Activated T-helper 1 cell treated with anti-CD3 and anti-CD28 coated beads, Interleukin-12 subunit alpha, Interleukin-12 subunit beta, Interleukin-2, Interleukin-4 antibody, amounts not matched to agents 30 ng/mL and 10 ng/mL and 1 ng/mL, durations not matched to agents 14 hours and 24 hours and 36 hours (primary cell): ENCODE data around the gene ADD1. TPM values are rescaled to one million over a fixed set of nuclear protein-coding genes. Genes with fewer than 3 reads are reported as not detected.

Source experiments
- DNase-seq: peaks from one replicate; pipeline ENCODE4 v3.0.0; 2021; ENCODE audit warnings: low spot score
- H3K27ac Mint-ChIP-seq: one replicate; pipeline ENCODE4 v1.8.0; 2021; ENCODE audit warnings: mild to moderate bottlenecking, mixed read lengths
- H3K27me3 Mint-ChIP-seq: one replicate; pipeline ENCODE4 v1.8.0; 2022; ENCODE audit warnings: mild to moderate bottlenecking, moderate library complexity, mixed read lengths; ENCODE audit not compliant: insufficient read depth
- H3K36me3 Mint-ChIP-seq: one replicate; pipeline ENCODE4 v1.8.0; 2021; ENCODE audit warnings: low read depth, mixed read lengths
- H3K4me1 Mint-ChIP-seq: one replicate; pipeline ENCODE4 v1.8.0; 2021; ENCODE audit warnings: low read depth, mixed read lengths
- H3K4me3 Mint-ChIP-seq: one replicate; pipeline ENCODE4 v1.8.0; 2021; ENCODE audit warnings: mild to moderate bottlenecking, moderate library complexity, mixed read lengths
- H3K9me3 Mint-ChIP-seq: one replicate; pipeline ENCODE4 v1.8.0; 2021; ENCODE audit warnings: mixed read lengths
- intact Hi-C: fragments of 100-400 bp; cut with micrococcal nuclease; formaldehyde crosslinking; loops from one replicate; pipeline ENCODE4 v1.15.1; 2024
- total RNA-seq: library from RNA; stranded (reverse); gene quantifications from 2 replicates; pipeline ENCODE4 v1.2.3, GENCODE V29; 2022

Gene ADD1
- total RNA-seq, 1 donor from 2014 or later = 200 TPM

DNA sequence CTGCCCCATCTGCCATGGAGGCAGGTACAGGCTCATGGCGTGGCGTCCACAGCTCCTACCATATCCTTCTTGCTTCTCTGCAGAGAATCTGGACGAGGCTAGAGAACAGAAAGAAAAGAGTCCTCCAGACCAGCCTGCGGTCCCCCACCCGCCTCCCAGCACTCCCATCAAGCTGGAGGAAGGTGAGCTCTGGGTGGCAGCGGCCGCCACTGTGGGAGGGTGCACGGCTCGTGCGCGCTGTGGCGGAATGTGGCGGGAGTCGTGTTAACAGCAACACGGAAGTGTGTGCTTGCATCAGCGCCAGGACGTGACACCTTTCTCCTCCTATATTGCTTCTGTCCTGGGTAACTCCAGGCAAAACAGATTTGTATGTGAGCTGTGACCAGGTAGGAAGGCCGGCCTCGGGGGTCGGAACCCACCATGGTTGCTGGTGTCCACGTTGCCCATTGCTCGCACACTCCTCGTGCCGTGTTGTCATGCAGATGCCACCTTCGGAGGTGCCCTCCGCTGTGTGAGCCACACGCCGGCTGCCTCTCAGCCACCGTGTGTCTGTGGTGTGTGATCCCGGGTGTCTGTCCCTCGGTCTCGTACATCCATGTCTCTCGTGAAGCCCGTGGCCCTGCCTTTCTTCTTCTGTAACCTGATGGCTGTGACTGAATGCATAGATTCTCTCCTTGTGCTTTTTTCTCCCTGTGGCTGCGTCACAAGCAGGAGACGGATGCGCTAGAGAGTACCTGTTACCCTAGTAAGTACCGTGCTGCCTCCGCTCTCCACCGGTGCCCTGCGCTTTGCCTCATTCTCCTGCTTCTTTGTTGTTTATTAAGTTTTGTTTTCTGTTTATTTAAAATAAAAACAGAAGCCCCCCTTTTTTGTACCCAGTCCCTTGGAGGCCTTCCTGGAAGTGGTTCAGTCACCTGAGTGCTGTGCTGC, 82.6 kb downstream of the ADD1 start:
- peaks cover 24% of the 10 kb centered on the region for H3K4me1 Mint-ChIP-seq
- H3K9me3 Mint-ChIP-seq = no peaks in the 10 kb centered on the region
- H3K4me3 Mint-ChIP-seq = no peak overlapping the region
- no peak for DNase-seq
- no peak overlapping the region for H3K27ac Mint-ChIP-seq
- H3K36me3 Mint-ChIP-seq = peaks cover 32% of the 10 kb centered on the region
- H3K27me3 Mint-ChIP-seq = no peaks in the 10 kb centered on the region
- intact Hi-C loops = no loop called here

GRCh38 chr4:2927016-2927695, 83.5 kb downstream of the ADD1 start:
- H3K27ac Mint-ChIP-seq = no peak overlapping the region
- H3K4me1 Mint-ChIP-seq = peaks cover 23% of the 10 kb centered on the region
- no peaks in the 10 kb centered on the region for H3K9me3 Mint-ChIP-seq
- peaks cover 31% of the 10 kb centered on the region for H3K36me3 Mint-ChIP-seq
- intact Hi-C loops = no loop called here
- H3K4me3 Mint-ChIP-seq = no peak overlapping the region
- H3K27me3 Mint-ChIP-seq = no peaks in the 10 kb centered on the region
- no peak for DNase-seq

- intact Hi-C loops = no loop called here
- Mint-ChIP-seq H3K36me3 (peaks cover 29% of the 10 kb centered on the region), H3K4me1 (peaks cover 21% of the 10 kb centered on the region), H3K27me3 (no peaks in the 10 kb centered on the region), H3K4me3 (no peak overlapping the region), H3K9me3 (no peaks in the 10 kb centered on the region), H3K27ac (peak overlapping the region; percentile 2)
- no peak for DNase-seq
These were observed 84.0 kb downstream of the ADD1 start for GRCh38 chr4:2927696-2928075.

GRCh38 chr4:2928242-2929176, 84.9 kb downstream of the ADD1 start:
- Mint-ChIP-seq H3K27me3 (no peaks in the 10 kb centered on the region), H3K4me3 (no peak overlapping the region), H3K27ac (peak overlapping the region; percentile 71), H3K4me1 (peaks cover 21% of the 10 kb centered on the region), H3K36me3 (peaks cover 31% of the 10 kb centered on the region), H3K9me3 (no peaks in the 10 kb centered on the region)
- DNase-seq = no peak
- intact Hi-C loops = no loop called here

DNA sequence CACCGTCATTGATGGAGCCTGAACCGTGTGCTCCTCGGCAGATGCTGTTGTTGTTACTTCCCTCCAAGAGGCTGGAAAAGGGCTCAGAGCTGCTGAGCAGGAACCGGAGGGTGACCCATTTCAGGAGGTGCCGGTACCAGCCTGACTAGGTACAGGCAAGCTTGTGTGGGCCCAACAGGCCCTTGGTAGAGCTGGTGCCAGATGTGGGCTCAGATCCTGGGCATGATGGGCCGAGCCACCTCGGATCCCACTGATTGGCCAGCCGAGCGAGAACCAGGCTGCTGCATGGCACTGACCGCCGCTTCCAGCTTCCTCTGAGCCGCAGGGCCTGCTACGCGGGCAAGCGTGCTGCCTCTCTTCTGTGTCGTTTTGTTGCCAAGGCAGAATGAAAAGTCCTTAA, 85.8 kb downstream of the ADD1 start:
- H3K4me1 Mint-ChIP-seq = peaks cover 18% of the 10 kb centered on the region
- no peaks in the 10 kb centered on the region for H3K9me3 Mint-ChIP-seq
- peaks cover 30% of the 10 kb centered on the region for H3K36me3 Mint-ChIP-seq
- no peak for DNase-seq
- intact Hi-C loops = no loop called here
- H3K4me3 Mint-ChIP-seq = no peak overlapping the region
- no peaks in the 10 kb centered on the region for H3K27me3 Mint-ChIP-seq
- no peak overlapping the region for H3K27ac Mint-ChIP-seq

GRCh38 chr4:2930135-2930757, 86.6 kb downstream of the ADD1 start:
- Mint-ChIP-seq H3K9me3 (no peaks in the 10 kb centered on the region), H3K4me3 (peak overlapping the region; percentile 19), H3K27me3 (no peaks in the 10 kb centered on the region), H3K4me1 (peaks cover 18% of the 10 kb centered on the region), H3K27ac (peak overlapping the region; percentile 40), H3K36me3 (peaks cover 24% of the 10 kb centered on the region)
- intact Hi-C loops = loop anchor here (10.0 kb wide), 2 partner anchors 515 to 665 kb away; partner anchors contain the start of genes CFAP99, MXD4 and ZFYVE28
- no peak for DNase-seq

GRCh38 chr4:2930758-2931511, 87.3 kb downstream of the ADD1 start:
- H3K36me3 Mint-ChIP-seq = peaks cover 24% of the 10 kb centered on the region

DNA sequence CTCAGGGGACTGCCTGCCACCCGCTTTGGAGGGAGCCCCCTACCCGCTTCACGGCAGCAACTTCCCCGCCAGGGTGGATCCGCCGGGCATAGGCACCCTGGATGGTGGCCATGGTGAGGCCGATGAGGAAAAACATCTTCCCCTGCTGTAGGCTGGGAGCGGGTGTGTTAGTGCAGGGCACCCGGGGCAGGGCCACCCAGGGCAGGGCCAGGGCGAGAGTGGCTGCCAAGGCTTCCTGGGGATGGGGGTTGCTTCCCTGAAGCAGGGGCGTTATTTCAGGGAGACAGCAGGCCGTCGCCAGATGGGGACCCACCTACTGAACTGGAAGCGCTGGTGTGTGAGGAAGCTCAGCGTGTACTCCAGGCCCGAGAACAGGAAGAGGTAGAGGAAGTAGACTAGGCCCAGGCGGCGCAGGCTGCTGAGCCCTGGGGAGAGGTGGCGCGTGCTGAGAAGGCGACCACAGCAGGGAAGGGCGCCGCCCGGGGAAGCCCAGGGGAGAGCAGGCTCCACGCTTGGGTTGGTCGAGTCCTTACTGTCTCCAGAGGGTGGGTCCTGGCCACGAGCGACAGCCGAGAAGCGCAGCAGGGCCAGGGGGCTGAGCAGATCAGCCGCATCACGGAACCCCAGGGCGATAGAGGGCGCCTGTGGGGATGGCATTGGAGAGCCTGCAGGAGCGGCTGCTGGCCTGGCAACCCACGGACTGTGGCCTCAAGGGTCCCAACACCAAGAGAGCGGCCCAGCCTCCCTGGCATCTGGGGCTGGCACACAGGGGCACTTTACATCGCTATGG, 88.1 kb downstream of the ADD1 start:
- no peaks in the 10 kb centered on the region for H3K27me3 Mint-ChIP-seq
- intact Hi-C loops = loop anchor here (1.0 to 10.0 kb wide), 3 partner anchors 175 to 667 kb away; partner anchors contain the start of genes CFAP99, MXD4, TNIP2 and ZFYVE28
- peaks cover 25% of the 10 kb centered on the region for H3K36me3 Mint-ChIP-seq
- DNase-seq = no peak
- H3K4me1 Mint-ChIP-seq = peaks cover 32% of the 10 kb centered on the region
- H3K9me3 Mint-ChIP-seq = no peaks in the 10 kb centered on the region
- peak overlapping the region; percentile 86 for H3K27ac Mint-ChIP-seq
- peak overlapping the region; percentile 97 for H3K4me3 Mint-ChIP-seq

More at GRCh38 chr4:2930758-2931511, 87.3 kb downstream of the ADD1 start:
- Mint-ChIP-seq H3K9me3 (no peaks in the 10 kb centered on the region), H3K27ac (no peak overlapping the region), H3K4me3 (peak overlapping the region; percentile 97), H3K27me3 (no peaks in the 10 kb centered on the region), H3K4me1 (peaks cover 24% of the 10 kb centered on the region)
- DNase-seq = no peak
- intact Hi-C loops = loop anchor here (1.0 to 10.0 kb wide), 3 partner anchors 175 to 666 kb away; partner anchors contain the start of genes CFAP99, MXD4, TNIP2 and ZFYVE28

GRCh38 chr4:2932321-2932950, 88.8 kb downstream of the ADD1 start:
- H3K27ac Mint-ChIP-seq = peak overlapping the region; percentile 95
- no peaks in the 10 kb centered on the region for H3K27me3 Mint-ChIP-seq
- H3K9me3 Mint-ChIP-seq = no peaks in the 10 kb centered on the region
- peak overlapping the region; percentile 97 for H3K4me3 Mint-ChIP-seq
- H3K4me1 Mint-ChIP-seq = peaks cover 39% of the 10 kb centered on the region
- H3K36me3 Mint-ChIP-seq = peaks cover 31% of the 10 kb centered on the region
- intact Hi-C loops = loop anchor here (10.0 kb wide), 2 partner anchors 518 to 668 kb away; partner anchors contain the start of genes CFAP99, MXD4 and ZFYVE28
- DNase-seq = no peak

GRCh38 chr4:2932951-2933565, 89.4 kb downstream of the ADD1 start:
- Mint-ChIP-seq H3K9me3 (no peaks in the 10 kb centered on the region), H3K27me3 (no peaks in the 10 kb centered on the region), H3K27ac (peak overlapping the region; percentile 95), H3K4me1 (peaks cover 42% of the 10 kb centered on the region), H3K36me3 (peaks cover 36% of the 10 kb centered on the region), H3K4me3 (peak overlapping the region; percentile 97)
- intact Hi-C loops = loop anchor here (10.0 kb wide), 2 partner anchors 518 to 668 kb away; partner anchors contain the start of genes CFAP99, MXD4 and ZFYVE28
- DNase-seq = no peak
